Eye (tissue), 1 donor: ENCODE data around the gene RNF224.

Experiments
- DNase-seq: peaks from one replicate; pipeline ENCODE4 v3.0.0-alpha.2; 2015

RNF224 gene

DNA sequence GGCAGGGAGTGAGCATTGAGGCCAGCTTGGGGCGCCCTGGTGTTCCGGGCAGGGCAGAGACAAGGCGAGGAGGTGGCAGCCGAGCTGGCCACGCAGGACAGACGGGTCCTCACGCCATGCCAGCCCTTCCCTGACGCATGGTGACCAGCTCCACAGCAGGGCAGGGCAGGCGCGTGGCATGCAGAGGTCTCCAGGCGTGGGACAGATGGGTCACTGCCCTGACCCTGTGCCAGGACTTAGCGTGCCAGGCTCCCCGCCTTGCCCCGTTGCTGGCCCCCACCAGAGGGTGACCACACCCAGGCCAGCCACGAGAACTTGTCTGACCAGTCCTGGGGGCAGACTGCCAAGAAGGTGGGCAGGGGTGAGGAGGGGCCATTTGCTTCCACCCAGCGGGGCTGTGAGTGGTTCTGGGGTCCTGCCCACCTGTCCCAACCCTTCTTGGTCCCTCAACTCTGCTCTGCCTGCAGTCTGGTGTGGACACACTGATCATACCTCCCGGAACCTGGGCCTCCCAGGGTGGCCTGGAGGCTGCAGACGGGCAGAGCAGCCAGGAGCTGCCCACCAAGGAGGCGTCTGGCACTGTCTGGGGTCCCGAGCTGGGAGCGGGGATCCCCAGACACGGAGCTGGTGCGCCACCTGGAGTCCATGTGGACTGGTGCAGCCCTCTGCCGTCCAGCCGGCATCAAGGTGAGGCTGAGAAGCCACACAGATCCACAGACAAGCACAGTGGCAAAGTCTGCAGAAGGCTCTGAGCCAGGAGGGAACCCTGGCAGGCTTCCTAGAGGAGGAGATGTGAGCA, at the start of gene RNF224:
Gene RNF224 (plus strand): TSS at position 449 of the 799 bp plus-strand sequence. CDS start 834 bp downstream, outside the sequence.
- DNase-seq, result peak; percentile 91

- DNase-seq, result no peak
Observed at GRCh38 chr9:137178201-137178938, 48.9 kb upstream of the RNF224 start.

DNA sequence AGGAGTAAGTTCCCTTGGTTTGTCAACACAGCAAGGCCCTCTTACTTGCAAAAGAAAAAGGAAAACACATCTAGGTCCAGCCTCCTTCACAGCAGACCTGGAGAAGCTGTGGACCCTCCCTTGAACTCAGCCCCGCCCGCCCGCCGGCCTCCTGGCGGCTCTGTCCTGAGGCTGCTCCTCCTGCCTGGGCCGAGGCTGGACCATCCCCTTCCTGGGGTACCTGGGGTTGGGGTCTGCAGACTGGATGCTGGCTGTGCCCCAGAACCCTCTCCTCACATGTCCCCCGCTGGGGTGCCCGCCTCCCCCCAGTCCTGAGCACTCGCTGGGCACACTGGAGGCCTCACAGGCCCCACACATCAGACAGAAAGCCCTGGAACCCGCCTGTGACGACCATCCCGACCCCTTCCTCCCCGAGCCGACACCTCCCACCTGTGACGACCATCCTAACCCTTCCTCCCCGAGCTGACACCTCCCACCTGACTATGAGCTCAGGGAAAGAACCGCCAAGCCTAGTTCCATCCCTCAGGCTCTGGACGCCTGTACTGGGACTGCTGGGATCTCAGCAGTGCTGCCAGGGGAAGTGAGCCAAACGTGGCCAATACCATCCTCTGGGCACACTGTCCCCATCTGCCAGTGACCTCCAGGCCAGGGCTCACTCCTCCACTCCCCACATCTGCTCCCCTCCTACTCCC, 48.2 kb upstream of the RNF224 start:
- no peak for DNase-seq

DNA sequence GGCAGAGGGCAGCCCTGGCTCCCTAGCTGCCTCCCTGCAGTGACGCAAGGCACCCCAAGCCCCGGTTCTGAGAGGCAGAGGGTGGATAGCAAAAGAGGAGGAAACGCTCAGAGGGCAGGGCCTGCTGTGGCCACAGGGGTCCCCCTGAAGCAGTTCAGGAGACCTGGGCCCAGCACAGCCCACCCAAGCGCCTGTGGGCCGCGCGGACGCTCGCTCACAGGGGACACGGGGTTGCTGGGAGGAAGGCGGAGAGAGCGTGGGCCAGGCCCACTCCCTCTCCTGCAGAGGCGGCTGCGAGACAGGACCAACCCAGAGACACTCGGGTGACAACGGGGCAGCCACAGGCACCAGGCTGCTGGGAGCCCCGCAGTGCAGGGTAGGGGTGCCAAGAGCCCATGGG, 47.5 kb upstream of the RNF224 start:
- DNase-seq, result no peak

DNA sequence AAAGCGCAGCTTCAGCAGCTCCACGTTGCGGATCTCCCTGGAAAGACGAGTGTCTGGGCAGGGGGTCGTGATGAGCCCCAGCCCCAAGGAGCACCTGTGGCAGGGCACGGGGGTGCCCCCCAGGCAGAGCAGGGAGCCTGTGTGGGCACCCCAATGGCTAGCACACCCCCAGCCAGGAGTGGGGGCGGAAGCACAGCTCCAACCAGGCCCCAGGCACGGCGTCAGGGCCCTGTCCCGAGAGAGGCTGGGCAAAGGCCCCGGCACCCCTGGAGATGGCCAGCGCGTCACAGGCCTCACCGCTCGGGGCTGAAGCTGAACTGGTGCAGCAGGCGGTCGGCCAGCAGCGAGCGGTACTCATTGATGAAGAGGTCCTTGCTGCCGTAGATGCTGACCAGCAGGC, 46.8 kb upstream of the RNF224 start:
- no peak for DNase-seq

DNA sequence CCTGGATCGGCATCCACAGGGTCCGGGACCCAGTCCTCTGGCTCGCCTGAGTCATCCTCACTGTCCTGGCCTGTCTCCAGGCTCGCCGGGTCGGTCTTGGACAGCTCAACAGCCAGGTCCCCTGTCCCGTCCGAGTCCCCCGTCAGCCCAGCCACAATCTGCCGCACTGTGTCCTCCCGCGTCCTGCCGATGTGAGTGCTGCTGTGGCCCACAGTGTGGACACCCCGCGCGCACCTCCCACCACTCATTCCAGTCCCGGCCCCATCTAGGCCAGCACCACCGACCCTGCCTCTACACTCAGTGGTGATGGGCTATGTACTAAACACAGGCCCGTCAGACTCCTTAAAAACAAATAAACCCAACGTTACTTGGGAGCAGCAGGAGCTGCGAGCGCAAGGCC, 45.6 kb upstream of the RNF224 start:
- no peak for DNase-seq

DNA sequence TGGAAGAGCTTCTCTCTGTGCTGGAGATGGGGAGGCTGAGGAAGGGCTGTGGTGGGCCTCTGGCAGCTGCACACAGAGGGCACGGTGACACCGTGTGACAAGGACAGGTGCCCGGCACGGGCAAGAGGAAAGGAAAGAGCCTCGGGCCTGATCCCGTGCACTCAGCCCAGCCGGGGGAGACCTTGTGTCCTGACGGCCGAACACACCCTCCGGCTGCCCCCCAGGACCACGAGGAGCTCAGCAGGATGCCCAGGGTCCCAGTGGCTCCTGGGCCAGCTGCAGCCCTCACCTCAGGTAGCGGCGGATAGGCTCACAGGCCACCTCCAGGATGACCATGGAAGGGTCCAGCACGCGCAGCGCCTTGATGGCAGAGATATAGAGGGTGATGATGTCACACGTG, 44.5 kb upstream of the RNF224 start:
- no peak for DNase-seq

- no peak for DNase-seq
Observed at GRCh38 chr9:137183980-137184595, 43.2 kb upstream of the RNF224 start.

DNA sequence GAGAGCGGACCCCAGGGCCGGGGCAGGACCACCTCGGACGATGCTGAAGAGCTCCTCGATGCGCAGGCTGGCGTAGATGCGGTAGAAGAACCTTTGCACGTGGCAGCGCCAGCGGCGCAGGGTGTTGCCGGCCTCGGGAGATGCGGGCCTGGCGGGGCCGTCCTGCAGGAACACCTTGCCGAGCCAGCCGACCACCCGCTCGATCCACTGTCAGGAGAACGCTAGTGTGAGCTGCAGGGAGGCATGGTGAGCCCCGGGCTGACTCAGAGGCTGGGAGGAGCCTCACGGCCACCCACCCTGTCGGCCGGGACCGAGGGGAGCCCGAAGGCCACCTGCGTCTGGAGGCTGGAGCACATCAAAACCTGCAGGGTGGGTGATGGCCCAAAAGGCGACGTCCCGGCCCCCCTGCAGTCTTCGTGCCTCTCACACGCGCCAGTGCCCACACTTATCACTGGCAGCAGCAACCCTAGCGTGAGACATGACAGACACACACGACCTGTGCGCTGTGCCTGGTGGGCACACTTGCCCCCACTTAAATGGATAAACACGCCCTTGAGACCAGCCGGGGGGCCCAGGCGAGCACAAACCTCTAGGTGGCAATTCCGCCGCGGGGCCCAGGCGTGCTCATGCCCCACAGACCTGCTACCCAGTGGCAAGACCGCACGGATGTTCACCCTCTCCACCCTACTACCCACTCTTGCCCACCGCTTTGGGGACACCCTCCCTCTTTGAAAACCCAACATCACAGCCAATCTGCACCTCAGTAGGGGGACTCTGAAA, 42.2 kb upstream of the RNF224 start:
- no peak for DNase-seq

DNA sequence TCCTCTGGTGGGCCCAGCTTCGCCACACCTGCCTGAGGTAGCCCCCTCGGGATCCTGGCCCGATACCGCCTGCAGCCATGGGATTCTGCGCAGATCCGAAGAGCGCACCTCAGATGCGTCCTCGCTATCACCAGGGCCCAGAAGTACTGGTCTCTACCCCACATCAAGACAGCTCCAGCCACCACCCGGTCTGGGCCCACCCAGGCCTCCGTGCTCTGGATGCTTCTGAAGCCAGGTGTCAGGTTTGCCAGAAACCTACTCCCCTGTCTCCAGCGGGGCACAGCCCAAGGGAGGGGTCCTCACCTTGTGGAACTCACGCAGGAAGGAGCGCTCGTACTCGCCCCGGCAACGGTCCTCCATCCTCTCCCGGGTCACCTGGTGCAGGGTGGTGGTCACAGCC, 41.4 kb upstream of the RNF224 start:
- DNase-seq, result no peak

DNA sequence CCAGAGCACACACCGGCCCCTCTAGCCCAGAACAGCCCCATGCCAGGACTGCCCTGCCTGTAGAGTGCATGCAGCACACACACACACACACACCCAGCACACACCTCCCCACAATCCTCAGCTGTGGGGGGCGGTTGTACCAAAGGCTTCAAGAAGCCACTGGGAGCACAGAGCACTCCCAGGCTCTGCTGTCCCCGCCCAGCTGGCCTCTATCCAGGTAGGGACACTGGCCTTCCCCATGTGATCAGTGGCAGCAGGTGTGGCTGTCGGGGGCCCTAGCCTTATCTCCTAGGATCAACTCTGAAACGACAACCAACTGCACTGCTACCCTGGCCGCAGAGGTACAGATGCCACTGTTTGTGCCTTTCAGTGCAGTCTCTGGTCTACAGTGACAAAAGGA, 40.9 kb upstream of the RNF224 start:
- no peak for DNase-seq

DNA sequence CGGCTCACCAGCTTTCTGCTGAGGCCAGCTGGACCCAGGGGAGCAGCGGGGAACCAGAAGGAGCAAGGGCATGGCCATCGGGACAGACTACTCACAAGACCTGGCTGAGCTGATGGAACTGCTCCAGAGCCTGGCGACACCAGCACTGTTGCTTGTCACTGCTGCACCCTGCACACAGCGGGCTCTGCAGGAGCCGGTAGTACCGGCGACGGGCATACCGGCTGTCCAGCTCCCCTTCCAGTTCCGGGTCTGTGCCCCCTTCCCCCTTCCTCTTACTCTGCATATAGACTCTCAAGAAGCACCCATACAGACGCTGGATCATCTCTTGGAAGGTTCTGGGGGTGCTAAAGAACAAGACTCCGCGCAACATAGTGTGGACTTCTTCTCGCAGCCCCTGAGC, 39.9 kb upstream of the RNF224 start:
- DNase-seq, result no peak

DNA sequence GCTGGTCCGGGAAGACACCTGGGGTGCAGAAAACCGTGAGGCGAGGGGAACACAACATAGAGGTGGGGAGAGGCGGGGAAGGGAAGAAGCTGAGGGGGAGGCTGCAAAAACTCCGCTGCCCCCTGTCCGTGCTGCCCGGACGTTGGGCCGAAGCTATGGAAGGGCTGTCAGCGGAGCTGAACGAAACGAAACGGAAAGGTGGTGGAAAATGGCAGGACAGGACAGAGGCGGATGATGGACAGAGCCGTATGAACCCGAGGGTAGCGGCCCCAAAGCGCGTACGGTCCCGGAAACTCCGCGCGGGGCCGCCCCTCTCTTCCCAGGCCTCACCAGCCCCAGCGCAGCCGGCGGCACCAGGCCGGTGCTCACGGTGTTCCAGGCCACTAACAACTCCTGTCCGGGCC, 39.2 kb upstream of the RNF224 start:
- no peak for DNase-seq

DNA sequence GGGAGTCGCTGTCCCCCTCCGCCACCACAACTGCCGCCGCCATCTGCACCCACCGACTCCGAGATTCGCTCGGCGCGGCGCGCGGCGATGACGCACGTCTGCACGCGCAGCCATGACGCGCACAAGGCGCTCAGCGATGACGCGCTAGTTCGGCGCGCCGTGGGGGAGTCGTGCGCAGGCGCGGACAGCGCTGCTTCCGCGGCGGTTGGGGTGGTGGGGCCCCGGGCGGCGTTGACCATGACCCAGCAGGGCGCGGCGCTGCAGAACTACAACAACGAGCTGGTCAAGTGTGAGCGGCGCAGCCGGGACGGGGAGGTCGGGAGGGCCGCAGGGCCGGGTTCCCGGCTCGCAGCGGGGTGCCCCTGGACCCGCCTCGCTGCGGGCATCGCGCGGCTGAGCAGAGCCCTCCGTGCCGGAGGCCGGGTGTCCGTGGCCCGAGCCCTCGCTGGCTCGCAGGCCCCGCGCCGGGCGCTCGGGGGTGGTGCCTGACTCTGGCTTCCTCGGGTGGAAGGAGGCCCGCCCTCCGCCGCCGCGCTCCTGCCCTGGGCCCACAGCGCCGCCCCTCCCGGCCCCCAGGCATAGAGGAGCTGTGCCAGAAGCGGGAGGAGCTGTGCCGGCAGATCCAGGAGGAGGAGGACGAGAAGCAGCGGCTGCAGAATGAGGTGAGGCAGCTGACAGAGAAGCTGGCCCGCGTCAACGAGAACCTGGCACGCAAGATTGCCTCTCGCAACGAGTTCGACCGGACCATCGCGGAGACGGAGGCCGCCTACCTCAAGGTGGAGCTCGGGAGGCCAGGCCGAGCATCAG, 38.6 kb upstream of the RNF224 start, which contains the start of the genes ANAPC2 and SSNA1:
Gene ANAPC2 (minus strand): TSS at position 71 of the 807 bp plus-strand sequence. CDS start 28 bp downstream, at position 43.
Gene SSNA1 (plus strand): TSS at position 187 of the 807 bp plus-strand sequence. CDS start 51 bp downstream, at position 238.
- DNase-seq, result peak; percentile 98

- DNase-seq, result no peak
Observed at GRCh38 chr9:137189297-137190295, 37.7 kb upstream of the RNF224 start.

DNA sequence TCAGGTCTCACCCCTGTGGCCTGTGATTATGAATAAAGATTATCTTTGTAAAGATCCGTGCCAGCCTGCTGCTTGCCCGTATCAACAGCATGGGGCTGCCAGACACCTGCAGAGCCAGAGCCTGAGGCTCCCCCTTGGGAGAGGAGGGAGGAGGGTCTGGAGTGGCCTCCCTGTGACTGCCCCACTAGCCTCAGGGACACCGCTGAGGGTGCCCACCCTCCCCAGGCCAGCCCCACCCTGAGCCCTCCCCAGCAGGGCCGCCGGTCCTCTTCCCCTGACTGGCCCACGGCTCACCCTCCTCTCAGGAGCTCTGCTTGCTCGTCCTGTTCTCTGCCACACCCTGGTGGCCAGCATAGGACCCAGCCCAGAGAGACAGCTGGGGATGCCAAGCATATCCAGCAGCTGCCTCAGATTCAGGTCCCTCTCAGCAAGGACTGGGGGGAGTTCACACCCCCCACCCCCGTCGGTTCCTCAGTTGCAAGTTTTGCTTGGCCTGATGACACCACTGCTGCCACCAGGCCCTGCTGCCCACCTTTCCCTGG, 36.9 kb upstream of the RNF224 start:
- DNase-seq, result no peak

GRCh38 chr9:137191245-137191644, 36.1 kb upstream of the RNF224 start:
- no peak for DNase-seq

DNA sequence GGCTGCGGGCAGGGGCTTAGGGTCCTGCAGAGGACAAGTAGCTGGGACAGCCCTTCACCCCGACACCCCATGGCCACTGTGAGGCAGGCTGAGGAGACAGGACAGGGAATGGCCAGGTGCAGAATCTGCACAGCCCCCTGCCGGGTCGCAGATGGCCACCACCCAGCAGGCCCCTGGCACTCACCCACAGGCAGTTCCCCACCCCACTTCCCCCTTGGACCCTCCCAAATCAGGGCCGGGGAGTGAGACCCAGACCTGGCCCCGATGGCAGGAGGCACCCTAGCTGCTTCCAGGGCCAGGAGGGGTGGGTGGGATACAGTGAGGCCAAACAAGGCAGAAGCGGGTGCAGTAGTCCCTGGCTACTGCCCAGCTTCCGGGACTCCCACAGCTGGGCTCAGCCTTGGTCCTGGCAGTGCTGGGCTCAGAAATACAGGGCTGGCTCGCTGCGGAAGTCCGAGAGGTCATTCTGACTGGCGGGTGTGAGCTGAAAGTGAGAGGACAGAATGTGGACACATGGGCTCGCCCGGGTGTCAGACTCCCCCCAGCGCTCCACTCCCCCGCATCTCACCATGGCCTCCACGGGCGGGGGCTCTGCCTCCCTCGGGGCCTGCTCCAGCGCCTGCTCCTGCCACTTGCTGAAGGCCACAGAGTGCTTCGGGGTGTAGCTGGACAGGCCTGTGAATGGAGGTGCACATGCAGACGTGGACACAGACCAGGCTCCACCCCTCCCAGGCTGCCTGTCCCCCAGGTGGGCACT, 35.4 kb upstream of the RNF224 start:
- DNase-seq, result no peak

- DNase-seq, result no peak
Observed at GRCh38 chr9:137192448-137192780, 34.9 kb upstream of the RNF224 start.
